ENCODE data around the gene MGRN1.

The MGRN1 gene

GRCh38 chr16:4664538-4665418 is 40.2 kb downstream of the MGRN1 start:
- DNase-seq (ENCODE audit: low read depth in 1 of 2, low spot score in 1 of 2): no peak
- in situ Hi-C loops (cut with HindIII; ENCODE audit: low pct_unique_long_range_greater_than_20kb, low sequenced_read_pairs): no loop called here
- TF ChIP-seq JUND (IDR thresholded peaks at IDR 0.05; ENCODE audit: low read depth): no peak

GRCh38 chr16:4666537-4667202 is 42.0 kb downstream of the MGRN1 start:
- DNase-seq (ENCODE audit: low read depth in 1 of 2, low spot score in 1 of 2): no peak
- in situ Hi-C loops (cut with HindIII; ENCODE audit: low pct_unique_long_range_greater_than_20kb, low sequenced_read_pairs): no loop called here
- TF ChIP-seq JUND (IDR thresholded peaks at IDR 0.05; ENCODE audit: low read depth): no peak

- DNase-seq (ENCODE audit: low read depth in 1 of 2, low spot score in 1 of 2): no peak
- in situ Hi-C loops (cut with HindIII; ENCODE audit: low pct_unique_long_range_greater_than_20kb, low sequenced_read_pairs): no loop called here
Measured at GRCh38 chr16:4667203-4667963, 42.8 kb downstream of the MGRN1 start.

GRCh38 chr16:4668313-4668960 is 43.8 kb downstream of the MGRN1 start:
- DNase-seq (ENCODE audit: low read depth in 1 of 2, low spot score in 1 of 2): no peak
- no peak for TF ChIP-seq JUND (IDR thresholded peaks at IDR 0.05; ENCODE audit: low read depth)
- in situ Hi-C loops (cut with HindIII; ENCODE audit: low pct_unique_long_range_greater_than_20kb, low sequenced_read_pairs): no loop called here

More at GRCh38 chr16:4667203-4667963, 42.8 kb downstream of the MGRN1 start:
- no peak for TF ChIP-seq JUND (IDR thresholded peaks at IDR 0.05; ENCODE audit: low read depth)

DNA sequence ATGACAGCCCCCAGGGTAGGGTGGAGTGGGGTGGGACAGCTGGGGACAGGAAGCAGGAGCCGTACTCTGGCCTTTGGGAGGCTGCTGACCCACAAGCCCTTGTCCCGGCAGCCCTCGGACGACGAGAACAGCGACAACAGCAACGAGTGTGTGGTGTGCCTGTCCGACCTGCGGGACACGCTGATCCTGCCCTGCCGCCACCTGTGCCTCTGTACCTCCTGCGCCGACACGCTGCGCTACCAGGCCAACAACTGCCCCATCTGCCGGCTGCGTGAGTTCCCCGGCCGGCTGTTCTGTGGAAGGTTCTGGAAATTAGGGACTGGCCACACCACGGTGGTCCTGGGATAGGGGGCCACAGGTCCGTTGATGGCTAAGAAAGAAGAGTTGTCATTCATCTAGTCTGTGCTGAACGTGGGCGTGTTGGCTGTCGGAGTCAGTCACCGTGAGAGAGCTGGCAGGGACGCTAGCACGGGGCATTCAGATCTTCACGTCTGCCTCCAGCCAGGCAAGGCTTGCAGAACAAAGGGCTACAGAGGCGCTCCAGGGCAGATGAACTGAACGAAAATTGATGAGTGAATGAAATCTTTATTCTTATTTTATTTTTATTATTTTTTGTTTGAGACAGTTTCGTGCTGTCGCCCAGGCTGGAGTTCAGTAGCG is 48.9 kb downstream of the MGRN1 start:
- DNase-seq (ENCODE audit: low read depth in 1 of 2, low spot score in 1 of 2): no peak
- no peak for TF ChIP-seq JUND (IDR thresholded peaks at IDR 0.05; ENCODE audit: low read depth)
- in situ Hi-C loops (cut with HindIII; ENCODE audit: low pct_unique_long_range_greater_than_20kb, low sequenced_read_pairs): no loop called here

DNA sequence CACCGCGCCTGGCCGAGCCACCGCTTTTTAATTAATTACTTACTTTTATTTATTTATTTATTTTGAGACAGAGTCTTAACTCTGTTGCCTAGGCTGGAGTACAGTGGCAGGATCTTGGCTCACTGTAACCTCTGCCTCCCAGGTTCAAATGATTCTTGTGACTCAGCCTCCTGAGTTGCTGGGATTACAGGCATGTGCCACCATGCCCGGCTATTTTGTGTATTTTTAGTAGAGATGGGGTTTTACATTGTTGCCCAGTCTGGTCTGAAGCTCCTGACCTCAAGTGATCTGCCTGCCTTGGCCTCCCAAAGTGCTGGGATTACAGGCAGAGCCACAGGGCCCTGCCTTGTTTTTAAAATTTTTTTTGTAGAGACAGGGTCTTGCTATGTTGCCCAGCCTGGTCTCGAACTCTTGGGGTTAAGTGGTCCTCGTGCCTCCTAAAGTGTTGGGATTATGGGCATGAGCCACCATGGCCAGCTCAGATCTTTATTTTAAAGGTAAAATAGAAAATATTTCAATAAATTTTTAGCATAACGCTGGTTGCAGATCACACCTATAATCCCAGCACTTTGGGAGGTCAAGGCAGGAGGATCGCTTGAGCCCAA is 50.4 kb downstream of the MGRN1 start:
- DNase-seq (ENCODE audit: low read depth in 1 of 2, low spot score in 1 of 2): no peak
- in situ Hi-C loops (cut with HindIII; ENCODE audit: low pct_unique_long_range_greater_than_20kb, low sequenced_read_pairs): no loop called here
- TF ChIP-seq JUND (IDR thresholded peaks at IDR 0.05; ENCODE audit: low read depth): no peak

- in situ Hi-C loops (cut with HindIII; ENCODE audit: low pct_unique_long_range_greater_than_20kb, low sequenced_read_pairs): no loop called here
- TF ChIP-seq JUND (IDR thresholded peaks at IDR 0.05; ENCODE audit: low read depth): no peak
- no peak for DNase-seq (ENCODE audit: low read depth in 1 of 2, low spot score in 1 of 2)
Measured at GRCh38 chr16:4675864-4676786, 51.5 kb downstream of the MGRN1 start.

DNA sequence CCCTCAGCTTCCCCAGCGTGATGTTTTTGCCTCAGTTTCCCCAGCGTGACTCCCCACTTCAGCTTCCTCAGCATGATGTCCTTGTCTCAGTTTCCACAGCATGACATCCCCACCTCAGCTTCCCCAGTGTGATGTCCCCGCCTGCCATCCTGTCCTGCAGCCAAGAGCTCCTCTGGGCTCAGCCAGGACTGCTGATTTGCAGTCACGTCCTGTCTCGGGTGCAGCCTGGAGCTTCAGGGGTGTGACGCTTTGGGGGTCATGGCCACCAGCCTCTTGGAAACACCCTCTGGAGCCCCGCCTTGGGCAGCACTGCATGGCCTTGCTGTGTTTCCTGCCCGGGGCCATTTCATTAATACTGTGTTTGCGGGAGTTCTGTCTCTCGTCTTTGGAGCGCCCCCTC is 52.2 kb downstream of the MGRN1 start:
- no peak for DNase-seq (ENCODE audit: low read depth in 1 of 2, low spot score in 1 of 2)
- in situ Hi-C loops (cut with HindIII; ENCODE audit: low pct_unique_long_range_greater_than_20kb, low sequenced_read_pairs): no loop called here
- TF ChIP-seq JUND (IDR thresholded peaks at IDR 0.05; ENCODE audit: low read depth): no peak

GRCh38 chr16:4677390-4677789 is 52.8 kb downstream of the MGRN1 start:
- DNase-seq (ENCODE audit: low read depth in 1 of 2, low spot score in 1 of 2): no peak
- in situ Hi-C loops (cut with HindIII; ENCODE audit: low pct_unique_long_range_greater_than_20kb, low sequenced_read_pairs): no loop called here
- TF ChIP-seq JUND (IDR thresholded peaks at IDR 0.05; ENCODE audit: low read depth): no peak

GRCh38 chr16:4677994-4678393 is 53.4 kb downstream of the MGRN1 start:
- in situ Hi-C loops (cut with HindIII; ENCODE audit: low pct_unique_long_range_greater_than_20kb, low sequenced_read_pairs): no loop called here
- no peak for DNase-seq (ENCODE audit: low read depth in 1 of 2, low spot score in 1 of 2)
- no peak for TF ChIP-seq JUND (IDR thresholded peaks at IDR 0.05; ENCODE audit: low read depth)

- in situ Hi-C loops (cut with HindIII; ENCODE audit: low pct_unique_long_range_greater_than_20kb, low sequenced_read_pairs): no loop called here
- DNase-seq (ENCODE audit: low read depth in 1 of 2, low spot score in 1 of 2): no peak
- no peak for TF ChIP-seq JUND (IDR thresholded peaks at IDR 0.05; ENCODE audit: low read depth)
Measured at GRCh38 chr16:4678596-4678995, 54.0 kb downstream of the MGRN1 start.

Data from T47D (cell line).